GM12878 (cell line): ENCODE measurements around the gene VAT1.

Experiments used
- BHLHE40 ChIP-seq, 2 experiments: fragments of 450-650 bp in 1 of 2; IDR thresholded peaks; 2 replicates each; pipeline ENCODE4 v1.6.1; 2011 to 2017; ENCODE audit warnings: low read depth in 2 of 2, borderline replicate concordance in 1 of 2, improper control_type of control experiment in 1 of 2, low read length in 1 of 2, mild to moderate bottlenecking in 1 of 2
- GABPA ChIP-seq: IDR thresholded peaks from 2 replicates; pipeline ENCODE4 v1.6.1; 2014; ENCODE audit warnings: antibody characterized with exemption, low read depth, mild to moderate bottlenecking, inconsistent platforms
- MYC ChIP-seq: IDR thresholded peaks from 2 replicates; pipeline ENCODE4 v1.6.1; 2011; ENCODE audit warnings: mild to moderate bottlenecking, low read length, moderate library complexity, inconsistent platforms; ENCODE audit not compliant: insufficient read depth, insufficient replicate concordance, insufficient read length, severe bottlenecking
- PAX8 ChIP-seq: fragments of 450-650 bp; IDR thresholded peaks from 2 replicates; pipeline ENCODE4 v1.6.1; 2017; ENCODE audit warnings: mild to moderate bottlenecking, moderate library complexity
- POLR2A ChIP-seq: IDR thresholded peaks from 2 replicates; pipeline ENCODE4 v1.6.1; 2011; ENCODE audit warnings: low read depth, mild to moderate bottlenecking, low read length
- SIN3A ChIP-seq: IDR thresholded peaks from 2 replicates; pipeline ENCODE4 v1.6.1; 2012; ENCODE audit warnings: low read depth, low read length, improper control_type of control experiment
- TCF12 ChIP-seq: IDR thresholded peaks from 2 replicates; pipeline ENCODE4 v1.6.1; 2011; ENCODE audit warnings: low read depth, mild to moderate bottlenecking, low read length
- ZNF24 ChIP-seq: fragments of 450-650 bp; IDR thresholded peaks from 2 replicates; pipeline ENCODE4 v1.6.1; 2017; ENCODE audit warnings: antibody characterized with exemption, mild to moderate bottlenecking
- ZSCAN29 ChIP-seq: fragments of 450-650 bp; IDR thresholded peaks from 2 replicates; pipeline ENCODE4 v1.6.1; 2017; ENCODE audit warnings: mild to moderate bottlenecking, moderate library complexity
- TF ChIP-seq, protein P1 (sequence below): IDR thresholded peaks from 2 replicates; pipeline ENCODE4 v1.6.1; 2012; ENCODE audit warnings: low read depth, low read length, improper control_type of control experiment
- TF ChIP-seq, protein P2 (sequence below): IDR thresholded peaks from 2 replicates; pipeline ENCODE4 v1.6.1; 2012; ENCODE audit warnings: improper control_type of control experiment, low read depth, low read length; ENCODE audit not compliant: insufficient replicate concordance
- TF ChIP-seq, protein P3 (sequence below): fragments of 450-650 bp; IDR thresholded peaks from 2 replicates; pipeline ENCODE4 v1.6.1; 2017; ENCODE audit warnings: mild to moderate bottlenecking, low read depth, inconsistent platforms; ENCODE audit not compliant: poor library complexity, severe bottlenecking
- TF ChIP-seq, protein P4 (sequence below): fragments of 450-650 bp; IDR thresholded peaks from 2 replicates; pipeline ENCODE4 v1.6.1; 2016; ENCODE audit warnings: mild to moderate bottlenecking
- TF ChIP-seq, protein P5 (sequence below), 3 experiments: IDR thresholded peaks in 2 of 3; conservative IDR thresholded peaks in 1 of 3; 2 replicates each; pipeline ENCODE4 v1.5.1; 2011; ENCODE audit warnings: low read depth in 3 of 3, low read length in 3 of 3, mild to moderate bottlenecking in 3 of 3, control low read depth in 2 of 3, moderate library complexity in 2 of 3, inconsistent platforms in 1 of 3, mixed read lengths in 1 of 3; ENCODE audit not compliant: control insufficient read depth in 2 of 3, insufficient read depth in 1 of 3; ENCODE audit errors: extremely low read depth in 1 of 3

DNA sequence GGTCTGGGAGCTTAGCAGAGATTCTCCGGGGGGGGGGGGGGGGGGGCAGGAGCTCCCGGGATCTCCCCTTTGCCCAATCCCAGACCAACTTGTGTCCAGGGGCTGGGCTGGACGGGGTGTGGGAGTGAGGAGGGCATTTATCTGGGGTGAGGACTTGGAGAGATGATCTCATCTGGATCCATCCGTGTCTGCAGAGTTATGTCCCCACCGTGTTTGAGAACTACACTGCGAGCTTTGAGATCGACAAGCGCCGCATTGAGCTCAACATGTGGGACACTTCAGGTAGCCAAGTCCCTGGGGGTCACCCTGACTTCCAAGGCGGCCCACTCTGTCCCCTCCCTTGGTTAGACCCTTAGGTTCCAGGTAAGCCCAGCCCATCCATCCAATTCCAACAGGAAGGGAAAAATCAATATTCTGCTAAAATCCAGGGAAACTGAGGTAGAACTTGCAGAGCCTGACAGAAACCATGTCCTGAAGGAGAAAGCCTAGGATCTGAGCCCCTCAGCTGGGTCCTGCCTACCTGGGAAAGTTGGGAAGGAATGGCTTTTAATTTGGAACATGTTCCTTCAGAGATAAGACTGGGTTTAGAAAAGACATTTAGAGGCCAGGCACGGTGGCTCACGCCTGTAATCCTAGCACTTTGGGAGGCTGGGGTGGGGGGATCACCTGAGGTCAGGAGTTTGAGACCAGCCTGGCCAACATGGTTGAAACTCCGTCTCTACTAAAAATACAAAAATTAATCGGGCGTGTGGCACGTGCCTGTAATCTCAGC, 3.8 kb upstream of the VAT1 start:
- TF ChIP-seq ZSCAN29 (no peak), ZNF24 (no peak), MYC (no peak), SIN3A (no peak), TCF12 (no peak), GABPA (no peak), PAX8 (no peak), POLR2A (no peak), BHLHE40 (IDR thresholded peaks at IDR 0.05; ENCODE audit: borderline replicate concordance in 1 of 2, low read depth in 2 of 2, low read length in 1 of 2) (no peak; a peak in 1 of 4 replicates)
- TF ChIP-seq, protein P1, sequence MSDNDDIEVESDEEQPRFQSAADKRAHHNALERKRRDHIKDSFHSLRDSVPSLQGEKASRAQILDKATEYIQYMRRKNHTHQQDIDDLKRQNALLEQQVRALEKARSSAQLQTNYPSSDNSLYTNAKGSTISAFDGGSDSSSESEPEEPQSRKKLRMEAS: no peak
- TF ChIP-seq, protein P2, sequence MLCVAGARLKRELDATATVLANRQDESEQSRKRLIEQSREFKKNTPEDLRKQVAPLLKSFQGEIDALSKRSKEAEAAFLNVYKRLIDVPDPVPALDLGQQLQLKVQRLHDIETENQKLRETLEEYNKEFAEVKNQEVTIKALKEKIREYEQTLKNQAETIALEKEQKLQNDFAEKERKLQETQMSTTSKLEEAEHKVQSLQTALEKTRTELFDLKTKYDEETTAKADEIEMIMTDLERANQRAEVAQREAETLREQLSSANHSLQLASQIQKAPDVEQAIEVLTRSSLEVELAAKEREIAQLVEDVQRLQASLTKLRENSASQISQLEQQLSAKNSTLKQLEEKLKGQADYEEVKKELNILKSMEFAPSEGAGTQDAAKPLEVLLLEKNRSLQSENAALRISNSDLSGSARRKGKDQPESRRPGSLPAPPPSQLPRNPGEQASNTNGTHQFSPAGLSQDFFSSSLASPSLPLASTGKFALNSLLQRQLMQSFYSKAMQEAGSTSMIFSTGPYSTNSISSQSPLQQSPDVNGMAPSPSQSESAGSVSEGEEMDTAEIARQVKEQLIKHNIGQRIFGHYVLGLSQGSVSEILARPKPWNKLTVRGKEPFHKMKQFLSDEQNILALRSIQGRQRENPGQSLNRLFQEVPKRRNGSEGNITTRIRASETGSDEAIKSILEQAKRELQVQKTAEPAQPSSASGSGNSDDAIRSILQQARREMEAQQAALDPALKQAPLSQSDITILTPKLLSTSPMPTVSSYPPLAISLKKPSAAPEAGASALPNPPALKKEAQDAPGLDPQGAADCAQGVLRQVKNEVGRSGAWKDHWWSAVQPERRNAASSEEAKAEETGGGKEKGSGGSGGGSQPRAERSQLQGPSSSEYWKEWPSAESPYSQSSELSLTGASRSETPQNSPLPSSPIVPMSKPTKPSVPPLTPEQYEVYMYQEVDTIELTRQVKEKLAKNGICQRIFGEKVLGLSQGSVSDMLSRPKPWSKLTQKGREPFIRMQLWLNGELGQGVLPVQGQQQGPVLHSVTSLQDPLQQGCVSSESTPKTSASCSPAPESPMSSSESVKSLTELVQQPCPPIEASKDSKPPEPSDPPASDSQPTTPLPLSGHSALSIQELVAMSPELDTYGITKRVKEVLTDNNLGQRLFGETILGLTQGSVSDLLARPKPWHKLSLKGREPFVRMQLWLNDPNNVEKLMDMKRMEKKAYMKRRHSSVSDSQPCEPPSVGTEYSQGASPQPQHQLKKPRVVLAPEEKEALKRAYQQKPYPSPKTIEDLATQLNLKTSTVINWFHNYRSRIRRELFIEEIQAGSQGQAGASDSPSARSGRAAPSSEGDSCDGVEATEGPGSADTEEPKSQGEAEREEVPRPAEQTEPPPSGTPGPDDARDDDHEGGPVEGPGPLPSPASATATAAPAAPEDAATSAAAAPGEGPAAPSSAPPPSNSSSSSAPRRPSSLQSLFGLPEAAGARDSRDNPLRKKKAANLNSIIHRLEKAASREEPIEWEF: no peak
- TF ChIP-seq, protein P3, sequence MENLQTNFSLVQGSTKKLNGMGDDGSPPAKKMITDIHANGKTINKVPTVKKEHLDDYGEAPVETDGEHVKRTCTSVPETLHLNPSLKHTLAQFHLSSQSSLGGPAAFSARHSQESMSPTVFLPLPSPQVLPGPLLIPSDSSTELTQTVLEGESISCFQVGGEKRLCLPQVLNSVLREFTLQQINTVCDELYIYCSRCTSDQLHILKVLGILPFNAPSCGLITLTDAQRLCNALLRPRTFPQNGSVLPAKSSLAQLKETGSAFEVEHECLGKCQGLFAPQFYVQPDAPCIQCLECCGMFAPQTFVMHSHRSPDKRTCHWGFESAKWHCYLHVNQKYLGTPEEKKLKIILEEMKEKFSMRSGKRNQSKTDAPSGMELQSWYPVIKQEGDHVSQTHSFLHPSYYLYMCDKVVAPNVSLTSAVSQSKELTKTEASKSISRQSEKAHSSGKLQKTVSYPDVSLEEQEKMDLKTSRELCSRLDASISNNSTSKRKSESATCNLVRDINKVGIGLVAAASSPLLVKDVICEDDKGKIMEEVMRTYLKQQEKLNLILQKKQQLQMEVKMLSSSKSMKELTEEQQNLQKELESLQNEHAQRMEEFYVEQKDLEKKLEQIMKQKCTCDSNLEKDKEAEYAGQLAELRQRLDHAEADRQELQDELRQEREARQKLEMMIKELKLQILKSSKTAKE: no peak
- TF ChIP-seq, protein P4, sequence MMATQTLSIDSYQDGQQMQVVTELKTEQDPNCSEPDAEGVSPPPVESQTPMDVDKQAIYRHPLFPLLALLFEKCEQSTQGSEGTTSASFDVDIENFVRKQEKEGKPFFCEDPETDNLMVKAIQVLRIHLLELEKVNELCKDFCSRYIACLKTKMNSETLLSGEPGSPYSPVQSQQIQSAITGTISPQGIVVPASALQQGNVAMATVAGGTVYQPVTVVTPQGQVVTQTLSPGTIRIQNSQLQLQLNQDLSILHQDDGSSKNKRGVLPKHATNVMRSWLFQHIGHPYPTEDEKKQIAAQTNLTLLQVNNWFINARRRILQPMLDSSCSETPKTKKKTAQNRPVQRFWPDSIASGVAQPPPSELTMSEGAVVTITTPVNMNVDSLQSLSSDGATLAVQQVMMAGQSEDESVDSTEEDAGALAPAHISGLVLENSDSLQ: no peak
- TF ChIP-seq, protein P5, sequence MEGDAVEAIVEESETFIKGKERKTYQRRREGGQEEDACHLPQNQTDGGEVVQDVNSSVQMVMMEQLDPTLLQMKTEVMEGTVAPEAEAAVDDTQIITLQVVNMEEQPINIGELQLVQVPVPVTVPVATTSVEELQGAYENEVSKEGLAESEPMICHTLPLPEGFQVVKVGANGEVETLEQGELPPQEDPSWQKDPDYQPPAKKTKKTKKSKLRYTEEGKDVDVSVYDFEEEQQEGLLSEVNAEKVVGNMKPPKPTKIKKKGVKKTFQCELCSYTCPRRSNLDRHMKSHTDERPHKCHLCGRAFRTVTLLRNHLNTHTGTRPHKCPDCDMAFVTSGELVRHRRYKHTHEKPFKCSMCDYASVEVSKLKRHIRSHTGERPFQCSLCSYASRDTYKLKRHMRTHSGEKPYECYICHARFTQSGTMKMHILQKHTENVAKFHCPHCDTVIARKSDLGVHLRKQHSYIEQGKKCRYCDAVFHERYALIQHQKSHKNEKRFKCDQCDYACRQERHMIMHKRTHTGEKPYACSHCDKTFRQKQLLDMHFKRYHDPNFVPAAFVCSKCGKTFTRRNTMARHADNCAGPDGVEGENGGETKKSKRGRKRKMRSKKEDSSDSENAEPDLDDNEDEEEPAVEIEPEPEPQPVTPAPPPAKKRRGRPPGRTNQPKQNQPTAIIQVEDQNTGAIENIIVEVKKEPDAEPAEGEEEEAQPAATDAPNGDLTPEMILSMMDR (IDR thresholded peaks at IDR 0.05 in 2 of 3, conservative IDR thresholded peaks at IDR 0.05 in 1 of 3; ENCODE audit: control insufficient read depth in 2 of 3, extremely low read depth in 1 of 3, insufficient read depth in 1 of 3, low read depth in 3 of 3, low read length in 3 of 3): no peak
